ENCODE results near the gene LAIR2.
"Not testable (repeated sequence)": the region's sequence is repeated elsewhere in the genome, so short reads cannot be mapped to it uniquely, and the experiment has no call there.

The LAIR2 gene

GRCh38 chr19:54493967-54494585 is 8.6 kb upstream of the LAIR2 start:
- DNase-seq = no peak

GRCh38 chr19:54495284-54495683 is 7.3 kb upstream of the LAIR2 start:
- not testable (repeated sequence) for DNase-seq

DNA sequence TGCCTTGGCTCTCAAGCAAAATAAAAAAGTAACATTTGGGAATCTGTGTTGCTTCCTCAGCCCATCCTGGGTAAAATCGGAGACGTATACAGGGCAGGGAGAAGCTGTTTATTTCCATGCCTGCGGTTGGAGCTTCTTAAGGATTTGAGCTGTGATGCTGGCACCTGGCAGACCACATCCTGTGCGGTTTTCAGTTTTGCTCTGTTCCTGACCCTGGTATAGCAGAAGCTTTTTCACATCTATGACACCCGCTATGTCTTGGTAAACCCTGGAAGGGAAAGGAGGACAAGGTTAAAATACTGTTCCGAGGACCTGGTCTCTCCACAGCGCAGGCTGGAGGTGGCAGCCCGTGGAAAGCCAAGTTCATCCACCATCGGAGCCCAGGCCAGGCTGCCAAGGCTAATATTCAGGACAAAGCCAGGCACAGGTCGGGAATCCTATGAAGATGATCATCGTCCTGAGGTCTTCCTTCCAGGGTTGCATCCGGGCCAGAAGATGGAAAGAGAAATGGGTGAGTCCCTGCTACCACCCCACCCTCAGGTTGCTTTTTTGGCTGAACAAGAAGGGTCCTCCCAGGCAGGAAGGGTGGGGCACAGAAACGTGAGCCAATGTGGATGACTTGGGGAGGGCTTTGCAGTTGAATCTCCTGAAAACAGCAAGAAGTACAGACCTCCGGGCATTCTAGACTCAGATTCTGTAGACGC is 4.7 kb upstream of the LAIR2 start:
- DNase-seq = not testable (repeated sequence)

GRCh38 chr19:54498451-54498772 is 4.2 kb upstream of the LAIR2 start:
- not testable (repeated sequence) for DNase-seq

- DNase-seq = not testable (repeated sequence)
Observed at GRCh38 chr19:54505542-54505941, 2.9 kb downstream of the LAIR2 start.

DNA sequence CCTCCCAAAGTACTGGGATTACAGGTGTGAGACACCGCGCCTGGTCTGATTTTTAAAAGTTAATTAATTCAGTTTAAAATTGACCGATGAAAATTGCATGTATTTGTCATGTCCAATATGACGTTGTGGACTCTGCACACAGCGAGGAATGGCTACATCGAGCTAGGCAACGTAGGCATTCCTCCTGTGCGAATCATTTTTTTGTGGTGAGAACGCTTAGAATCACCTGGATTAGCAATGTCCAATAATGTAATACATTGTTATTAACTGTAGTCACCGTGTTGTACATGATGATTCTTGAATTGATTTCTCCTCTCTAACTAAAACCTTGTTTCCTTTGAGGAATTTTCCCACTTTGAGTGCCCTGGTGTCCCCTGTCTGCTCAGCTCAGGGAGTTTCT is 3.4 kb downstream of the LAIR2 start:
- DNase-seq = no peak

DNA sequence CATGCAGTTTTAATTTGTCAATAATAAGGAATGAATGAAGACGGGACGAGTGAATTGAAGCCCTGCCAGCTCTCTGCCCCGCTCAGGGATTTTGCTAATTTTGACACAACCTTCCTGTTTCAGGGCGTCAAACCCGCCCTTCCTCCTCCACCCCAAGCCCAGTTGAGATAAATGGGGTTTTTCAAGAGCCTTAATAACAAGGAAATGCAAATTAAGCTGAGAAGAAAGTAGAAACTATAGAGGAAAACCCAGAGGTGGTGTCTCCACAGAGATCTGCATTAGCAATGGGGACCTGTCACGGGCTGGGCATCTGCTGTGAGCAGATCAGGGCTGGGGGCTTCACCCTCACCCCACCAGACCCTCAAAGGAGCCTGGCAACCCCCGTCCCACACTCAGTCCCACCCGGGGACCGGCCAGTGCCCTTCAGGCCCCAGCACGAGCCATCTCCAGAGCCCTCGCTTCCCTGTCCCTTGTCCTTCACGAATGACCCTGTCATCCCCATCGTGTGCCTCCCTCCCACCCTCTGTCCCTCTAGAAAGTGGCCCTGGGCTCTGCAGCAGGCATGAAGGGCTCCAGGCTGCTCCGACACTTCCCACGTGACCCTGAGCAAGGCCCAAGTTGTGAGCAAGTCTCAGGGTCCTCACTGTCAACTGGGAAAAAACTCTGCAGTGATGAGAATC is 4.5 kb downstream of the LAIR2 start:
- DNase-seq = not testable (repeated sequence)

GRCh38 chr19:54507824-54508223 is 5.2 kb downstream of the LAIR2 start:
- no peak for DNase-seq

DNA sequence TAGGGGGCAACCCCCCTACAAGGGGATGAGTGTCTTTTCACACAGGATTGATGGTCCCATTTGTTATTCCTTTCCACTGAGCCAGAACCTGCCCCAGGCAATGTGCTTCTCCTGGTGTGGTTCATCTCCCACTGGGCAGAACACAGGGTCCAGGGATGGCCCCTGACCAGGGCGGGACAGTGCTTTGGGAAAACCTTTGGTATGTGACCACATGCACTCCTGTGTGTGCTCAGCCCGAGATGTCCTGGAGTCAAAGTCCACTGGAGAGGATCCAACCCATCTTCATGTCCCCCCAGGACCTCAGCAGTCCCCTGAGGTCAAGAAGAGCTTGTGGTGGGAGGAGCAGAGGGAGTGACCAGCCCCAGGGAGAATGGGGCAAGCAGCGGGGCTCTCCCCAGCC is 5.9 kb downstream of the LAIR2 start:
- not testable (repeated sequence) for DNase-seq

GRCh38 chr19:54509200-54509940 is 6.7 kb downstream of the LAIR2 start:
- DNase-seq = not testable (repeated sequence)

DNA sequence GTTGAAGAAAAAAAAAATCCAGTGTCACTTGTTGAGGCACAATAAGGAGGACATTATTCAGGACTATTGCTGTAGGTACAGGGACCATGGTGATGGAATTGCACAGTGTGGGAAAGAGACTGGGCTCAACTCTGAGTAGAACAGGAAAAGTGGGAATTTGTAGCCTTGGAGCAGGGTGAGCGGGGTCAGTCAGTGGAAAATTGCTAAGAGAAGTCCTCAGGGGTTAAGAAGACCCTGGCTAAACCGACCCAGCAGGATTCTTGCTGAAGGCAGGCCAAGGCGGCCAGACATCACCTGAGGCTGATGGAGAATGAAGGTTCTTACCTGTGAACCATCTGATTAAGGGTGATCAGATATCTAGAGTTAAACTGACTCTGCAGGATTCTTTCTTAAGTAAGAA is 12.5 kb downstream of the LAIR2 start:
- no peak for DNase-seq

DNA sequence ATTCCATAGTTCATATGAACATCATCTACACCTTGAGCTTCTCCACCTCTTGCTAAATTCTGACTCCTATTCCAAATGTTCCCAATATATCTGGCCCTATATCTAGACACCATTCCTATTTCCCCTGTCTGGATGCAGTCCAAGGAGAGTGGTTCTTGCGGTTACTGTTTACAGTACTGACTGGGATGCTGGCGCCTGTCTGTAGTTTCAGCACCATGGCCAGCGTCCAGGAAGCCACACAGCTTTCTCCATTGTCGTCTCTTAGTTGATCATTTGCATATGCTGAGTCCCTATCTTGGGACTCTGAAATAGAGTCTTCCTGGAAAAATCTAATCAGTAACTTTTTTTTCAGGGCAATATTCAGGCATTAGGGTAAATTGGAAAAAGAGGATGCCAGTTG is 14.9 kb downstream of the LAIR2 start:
- DNase-seq = peak; percentile 59

DNA sequence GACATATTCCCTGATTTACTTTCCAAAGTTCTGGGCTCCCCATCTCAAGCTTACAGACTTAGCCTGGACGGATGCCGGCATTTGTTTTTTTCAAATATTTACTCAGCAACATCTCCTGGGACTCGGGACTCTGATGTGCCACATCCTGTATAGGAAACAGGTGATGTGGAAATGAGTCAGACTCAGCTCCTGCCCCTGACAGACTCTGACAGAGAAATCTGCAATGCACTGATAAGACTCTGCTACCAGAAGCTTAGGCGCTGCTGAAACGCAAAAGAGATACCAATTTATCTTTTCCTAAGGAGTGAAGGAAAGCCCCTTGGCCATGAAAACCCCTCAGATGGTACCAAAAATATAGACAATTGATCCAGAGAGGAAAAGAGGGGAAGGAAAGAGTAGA is 16.2 kb downstream of the LAIR2 start:
- DNase-seq = no peak

GRCh38 chr19:54521022-54521859 is 18.6 kb downstream of the LAIR2 start:
- DNase-seq = no peak

- no peak for DNase-seq
Observed at GRCh38 chr19:54521860-54522513, 19.4 kb downstream of the LAIR2 start.

- DNase-seq = no peak
Observed at GRCh38 chr19:54523403-54523802, 20.8 kb downstream of the LAIR2 start.

DNA sequence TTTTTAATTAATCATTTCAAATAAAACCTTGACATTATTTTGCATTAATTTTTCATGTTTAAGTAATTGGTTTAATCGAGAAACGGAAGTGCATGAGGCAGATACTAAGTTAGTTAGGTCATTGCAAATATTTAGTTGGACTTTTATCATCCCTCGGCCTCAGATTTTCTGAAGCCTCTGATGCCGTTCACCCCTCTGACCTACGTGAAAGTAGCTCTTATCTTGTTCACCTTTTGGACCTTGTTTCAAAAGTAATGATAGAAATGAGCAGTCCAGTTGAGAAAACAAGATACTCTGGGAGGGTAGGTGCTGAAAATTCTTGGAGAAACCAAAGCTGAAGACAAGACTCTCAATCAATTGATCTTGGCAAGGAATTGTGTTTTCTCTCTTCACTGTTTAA is 23.0 kb downstream of the LAIR2 start:
- DNase-seq = no peak

- DNase-seq = no peak
Observed at GRCh38 chr19:54526972-54527371, 24.3 kb downstream of the LAIR2 start.

DNA sequence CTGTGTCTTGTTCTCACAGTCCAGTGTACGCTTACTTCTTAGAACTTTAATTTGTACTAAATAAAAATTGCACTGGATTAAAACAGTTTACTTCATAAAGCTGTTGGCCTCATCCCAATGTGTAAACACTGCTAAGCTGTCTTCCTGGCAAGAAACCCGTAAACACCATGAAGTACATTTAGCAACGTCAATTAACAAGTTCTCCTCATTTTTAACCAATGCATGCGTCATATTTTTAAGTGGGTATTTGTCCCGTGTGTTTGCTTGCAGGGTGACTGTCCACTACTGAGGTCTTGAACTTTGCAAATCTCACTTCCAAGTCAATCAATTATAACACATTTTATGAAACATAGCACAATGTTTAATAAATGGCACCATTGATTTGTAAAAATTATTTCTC is 28.2 kb downstream of the LAIR2 start:
- DNase-seq = no peak

GRCh38 chr19:54532528-54532927 is 29.9 kb downstream of the LAIR2 start:
- no peak for DNase-seq

DNA sequence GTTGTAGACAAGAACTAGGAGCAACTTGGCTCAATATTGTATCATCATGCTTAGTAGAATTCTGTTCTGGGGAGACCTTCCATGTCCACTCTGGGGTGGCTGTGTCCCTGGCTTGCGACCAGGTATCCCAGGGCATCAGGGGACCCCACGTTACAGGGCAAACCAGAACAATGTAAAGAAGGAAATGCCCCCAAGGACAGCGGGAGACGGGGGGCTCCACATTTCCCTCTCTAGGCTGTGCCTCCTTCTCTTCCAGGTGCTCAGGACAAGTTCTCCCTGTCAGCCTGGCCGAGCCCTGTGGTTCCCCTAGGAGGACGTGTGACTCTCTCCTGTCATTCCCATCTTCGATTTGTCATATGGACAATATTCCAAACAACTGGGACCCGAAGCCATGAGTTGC is 30.8 kb downstream of the LAIR2 start:
- no peak for DNase-seq

DNA sequence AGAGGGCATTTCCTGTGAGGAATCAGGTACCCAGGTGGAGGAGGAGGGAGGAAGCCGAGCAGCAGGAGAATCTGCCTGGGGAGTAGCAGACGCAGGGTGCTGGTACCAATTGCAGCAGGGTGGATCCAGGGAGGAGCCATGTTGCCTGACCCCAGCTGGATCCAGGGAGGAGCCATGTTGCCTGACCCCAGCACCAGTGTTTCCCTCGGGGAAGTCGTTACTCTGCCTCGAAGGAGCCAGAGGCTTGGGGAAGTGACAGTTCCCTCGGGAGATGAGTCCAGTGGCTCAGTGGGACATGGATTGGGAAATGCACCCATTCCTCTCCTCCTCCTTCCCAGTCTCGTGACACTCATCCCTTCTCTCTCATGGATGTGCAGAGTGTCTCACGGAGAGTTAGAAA is 31.5 kb downstream of the LAIR2 start:
- DNase-seq = no peak

Data from right hindlimb (tissue), 1 donor.